ENCODE results near the gene TTC34. TPM values are rescaled to one million over a fixed set of nuclear protein-coding genes. Genes with fewer than 3 reads are reported as not detected.
A peak's percentile ranks its signal among the peaks of the same experiment; 100 is the strongest.
"Not testable (repeated sequence)": the region's sequence is repeated elsewhere in the genome, so short reads cannot be mapped to it uniquely, and the experiment has no call there.

TTC34 gene
- total RNA-seq, 1 donor from 2014 or later: 1.8 TPM

DNA sequence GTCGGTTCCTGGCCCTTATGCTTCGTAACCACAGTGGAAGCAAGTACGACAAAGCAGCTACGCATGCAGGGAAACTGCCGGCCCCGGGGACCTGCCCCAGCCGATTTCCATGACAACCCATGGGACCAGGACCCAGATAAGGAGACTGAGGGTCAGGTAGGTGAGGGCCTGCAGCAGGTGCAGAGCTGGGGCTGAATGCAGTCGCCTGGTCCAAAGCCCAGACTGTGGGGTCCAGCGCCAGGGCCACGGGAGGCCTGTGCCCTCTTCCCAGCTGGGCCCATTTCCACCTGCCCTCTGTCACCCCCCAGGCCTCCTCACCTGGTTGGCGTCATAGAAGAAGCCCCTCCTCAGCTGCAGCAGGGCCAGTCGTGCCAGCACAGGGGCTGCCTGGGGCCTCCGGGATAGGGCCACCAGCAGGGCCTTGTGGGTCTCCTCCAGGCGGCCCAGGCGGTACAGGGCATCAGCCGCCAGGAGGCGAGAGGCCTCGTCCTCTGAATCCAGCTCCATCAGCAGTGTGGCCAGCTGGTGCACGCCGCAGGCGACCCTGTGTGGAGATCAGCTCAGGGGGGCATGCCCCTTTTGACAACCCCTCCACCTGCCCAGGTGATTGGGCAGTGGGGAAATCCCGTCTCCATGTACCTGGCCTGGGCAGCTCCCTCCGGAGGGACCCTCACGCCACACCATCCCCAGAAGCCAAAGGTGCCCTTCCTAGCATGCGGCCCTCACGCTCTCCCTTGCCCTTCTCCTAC, 14.2 kb downstream of the TTC34 start:
- peaks cover 20% of the 10 kb centered on the region for H3K27me3 Mint-ChIP-seq
- H3K4me1 Mint-ChIP-seq: peaks cover 5% of the 10 kb centered on the region
- H3K9me3 Mint-ChIP-seq: peaks cover 6% of the 10 kb centered on the region
- H3K27ac Mint-ChIP-seq: no peak overlapping the region
- H3K4me3 Mint-ChIP-seq: no peak overlapping the region
- H3K36me3 Mint-ChIP-seq (ENCODE audit: low read depth): peaks cover 1% of the 10 kb centered on the region
- intact Hi-C loops (cut with micrococcal nuclease): no loop called here
- no peak for DNase-seq

DNA sequence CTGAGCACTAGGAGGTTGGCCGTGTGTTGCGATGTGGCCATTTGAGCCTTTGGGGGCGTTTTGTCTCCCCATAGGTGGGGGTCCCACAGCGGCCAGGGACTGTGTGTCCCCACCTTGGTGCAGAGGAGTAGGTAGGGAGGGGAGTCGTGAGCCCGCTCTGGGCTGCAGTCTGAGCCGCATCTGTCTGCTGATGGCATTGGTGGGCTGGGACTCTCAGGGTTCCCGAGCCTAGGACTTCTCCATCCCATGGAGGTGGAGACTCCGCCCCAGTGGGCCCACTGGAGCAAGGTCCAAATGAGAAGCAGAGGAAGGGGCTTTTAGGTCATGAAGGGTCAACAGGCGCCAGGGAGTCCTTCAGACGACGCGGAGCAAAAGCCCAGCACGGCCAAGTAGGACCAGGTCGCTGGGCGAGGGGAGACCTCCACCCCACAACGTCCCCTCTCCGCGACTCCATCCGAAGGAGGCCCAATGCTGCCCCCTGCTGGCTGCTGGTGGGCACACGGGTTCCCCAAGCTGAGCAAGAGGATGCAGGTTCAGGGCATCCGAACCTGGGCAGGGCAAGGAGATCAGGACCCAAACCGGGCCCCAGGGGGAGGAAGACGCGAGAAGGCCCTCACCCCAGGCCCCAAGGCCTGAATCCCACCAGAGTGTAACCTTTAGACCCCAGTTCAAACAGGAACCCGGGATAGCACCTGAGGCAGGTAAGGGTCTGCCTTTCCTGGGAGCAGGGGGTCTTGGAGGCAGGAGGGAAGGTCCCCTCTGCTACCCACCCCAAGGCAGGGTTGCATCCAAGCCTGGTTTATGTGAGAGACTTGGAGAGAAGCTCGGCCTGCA, 14.9 kb downstream of the TTC34 start:
- Mint-ChIP-seq H3K4me1 (peaks cover 5% of the 10 kb centered on the region), H3K27ac (no peak overlapping the region), H3K9me3 (peaks cover 6% of the 10 kb centered on the region), H3K36me3 (ENCODE audit: low read depth) (peaks cover 2% of the 10 kb centered on the region), H3K27me3 (peaks cover 23% of the 10 kb centered on the region), H3K4me3 (no peak overlapping the region)
- intact Hi-C loops (cut with micrococcal nuclease): loop anchor here (1.0 kb wide), 1 partner anchor 372 kb away; no protein-coding TSS in a partner anchor
- peak; percentile 92 for DNase-seq

DNA sequence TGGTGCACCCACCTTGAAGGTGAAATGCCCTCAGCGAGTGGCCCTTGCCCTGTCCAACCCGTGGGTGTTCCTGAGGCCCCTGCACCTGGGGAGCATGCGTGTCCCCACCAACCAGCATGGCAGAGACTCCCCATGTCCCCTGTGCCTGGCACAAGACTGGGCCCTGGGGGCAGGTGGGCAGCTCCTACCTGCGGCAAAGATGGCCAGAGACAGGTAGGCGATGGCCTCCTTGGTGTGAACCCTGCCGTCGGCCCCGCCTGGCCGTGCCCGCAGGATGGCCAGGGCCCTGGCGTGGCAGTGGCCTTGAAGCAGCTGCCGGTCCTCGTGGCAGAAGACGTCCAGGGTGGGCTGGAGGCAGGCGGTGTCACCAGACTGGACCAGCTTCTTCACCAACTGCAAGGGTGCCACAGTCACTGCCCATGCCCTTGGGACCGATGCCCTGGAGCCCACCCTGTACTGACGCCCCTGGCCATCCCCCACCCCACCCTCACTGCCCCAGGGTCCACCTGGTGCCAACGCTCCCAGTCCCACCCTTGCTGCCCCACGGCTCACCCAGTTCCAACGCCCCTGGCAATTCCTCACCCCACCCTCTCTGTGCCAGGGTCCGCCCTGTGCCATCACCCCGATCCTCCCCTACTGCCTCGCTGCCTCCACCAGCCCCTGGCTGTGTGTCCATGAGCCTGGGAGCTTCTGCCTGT, 15.7 kb downstream of the TTC34 start:
- peaks cover 6% of the 10 kb centered on the region for H3K9me3 Mint-ChIP-seq
- intact Hi-C loops (cut with micrococcal nuclease): loop anchor here (1.0 kb wide), 1 partner anchor 371 kb away; no protein-coding TSS in a partner anchor
- no peak overlapping the region for H3K27ac Mint-ChIP-seq
- peaks cover 5% of the 10 kb centered on the region for H3K4me1 Mint-ChIP-seq
- DNase-seq: no peak
- H3K36me3 Mint-ChIP-seq (ENCODE audit: low read depth): peaks cover 2% of the 10 kb centered on the region
- H3K27me3 Mint-ChIP-seq: peaks cover 23% of the 10 kb centered on the region
- no peak overlapping the region for H3K4me3 Mint-ChIP-seq

DNA sequence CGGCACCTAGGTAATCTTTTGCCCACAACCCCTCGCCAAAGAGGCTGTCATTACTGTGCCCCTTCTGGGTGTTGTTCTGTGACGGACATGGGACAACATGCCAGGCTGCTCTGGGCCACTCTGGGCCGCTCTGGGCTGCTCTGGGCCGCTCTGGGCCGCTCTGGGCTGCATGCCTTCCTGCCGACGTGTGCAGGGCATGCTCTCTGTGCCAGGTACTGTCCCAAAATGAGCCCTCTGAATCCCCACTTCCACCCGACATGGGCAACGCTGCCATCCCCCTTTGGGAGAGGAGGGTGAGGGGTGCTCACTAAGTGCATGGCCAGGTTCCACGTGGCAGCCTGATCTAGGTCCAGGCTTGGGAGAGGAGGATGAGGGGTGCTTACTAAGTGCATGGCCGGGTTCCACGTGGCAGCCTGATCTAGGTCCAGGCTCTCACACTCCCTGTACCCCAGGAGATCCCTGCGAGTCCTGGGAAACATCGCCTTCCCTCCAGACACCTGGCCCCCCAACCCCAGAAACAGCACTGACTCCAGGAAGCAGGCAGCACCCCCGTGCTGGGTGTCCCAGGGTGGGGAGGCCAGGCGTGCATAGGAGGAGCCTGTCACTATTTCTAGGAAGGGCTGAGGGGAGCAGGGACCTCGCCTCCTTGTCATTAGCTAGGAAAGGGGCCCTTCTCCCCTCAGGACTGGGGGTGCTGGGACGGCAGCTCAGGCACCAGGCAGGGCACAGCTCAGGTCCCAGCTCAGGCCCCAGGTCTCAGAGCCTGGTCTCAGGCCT, 16.5 kb downstream of the TTC34 start:
- DNase-seq: peak; percentile 50
- Mint-ChIP-seq H3K36me3 (ENCODE audit: low read depth) (peaks cover 2% of the 10 kb centered on the region), H3K27ac (no peak overlapping the region), H3K4me3 (no peak overlapping the region), H3K27me3 (peaks cover 20% of the 10 kb centered on the region), H3K4me1 (peaks cover 5% of the 10 kb centered on the region), H3K9me3 (peaks cover 6% of the 10 kb centered on the region)
- intact Hi-C loops (cut with micrococcal nuclease): no loop called here

DNA sequence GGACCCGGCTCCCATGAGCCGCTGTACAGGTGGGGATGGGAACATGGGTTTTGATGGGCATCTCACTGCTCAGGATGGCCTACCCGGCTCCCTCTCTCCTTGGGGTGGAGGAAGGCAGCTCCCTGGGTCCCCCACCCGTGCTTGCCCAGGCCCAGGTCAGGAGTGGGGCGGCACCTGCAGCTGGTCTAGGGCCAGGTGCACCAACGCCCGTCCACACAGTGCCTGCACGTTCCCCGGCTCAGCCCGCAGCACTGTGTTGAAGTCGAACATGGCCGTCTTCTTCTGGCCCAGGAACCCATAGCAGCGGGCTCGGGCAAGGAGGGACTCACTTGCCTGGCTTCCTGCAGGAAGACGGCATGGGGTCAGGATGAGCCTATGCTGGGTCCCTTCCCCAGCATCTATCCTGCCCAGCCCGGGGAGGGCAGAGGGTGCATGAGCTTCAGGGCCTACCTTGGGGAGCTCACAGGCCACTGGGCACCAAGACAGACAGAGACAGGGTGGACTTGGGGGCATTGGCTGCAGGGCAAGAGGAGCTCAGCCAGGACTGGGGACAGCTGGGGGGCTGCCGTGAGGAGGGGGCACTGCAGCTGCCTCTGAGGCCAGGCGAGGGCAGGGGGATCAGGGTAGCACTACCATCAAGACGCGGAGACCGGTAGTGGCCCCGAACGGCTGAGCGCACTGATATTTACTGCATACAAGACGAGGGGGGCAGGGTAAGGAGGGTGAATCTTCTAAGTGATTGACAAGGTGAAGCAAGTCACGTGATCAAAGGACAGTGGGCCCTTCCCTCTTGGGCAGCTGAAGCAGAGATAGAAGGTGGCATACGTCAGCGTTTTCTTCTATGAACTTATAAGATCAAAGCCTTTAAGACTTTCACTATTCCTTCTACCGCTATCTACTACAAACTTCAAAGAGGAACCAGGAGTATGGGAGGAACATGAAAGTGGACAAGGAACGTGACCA, 17.8 kb downstream of the TTC34 start:
- Mint-ChIP-seq H3K4me3 (no peak overlapping the region), H3K27me3 (peaks cover 16% of the 10 kb centered on the region), H3K27ac (no peak overlapping the region), H3K4me1 (peaks cover 2% of the 10 kb centered on the region), H3K36me3 (ENCODE audit: low read depth) (peaks cover 2% of the 10 kb centered on the region), H3K9me3 (peaks cover 6% of the 10 kb centered on the region)
- intact Hi-C loops (cut with micrococcal nuclease): no loop called here
- DNase-seq: peak; percentile 46

DNA sequence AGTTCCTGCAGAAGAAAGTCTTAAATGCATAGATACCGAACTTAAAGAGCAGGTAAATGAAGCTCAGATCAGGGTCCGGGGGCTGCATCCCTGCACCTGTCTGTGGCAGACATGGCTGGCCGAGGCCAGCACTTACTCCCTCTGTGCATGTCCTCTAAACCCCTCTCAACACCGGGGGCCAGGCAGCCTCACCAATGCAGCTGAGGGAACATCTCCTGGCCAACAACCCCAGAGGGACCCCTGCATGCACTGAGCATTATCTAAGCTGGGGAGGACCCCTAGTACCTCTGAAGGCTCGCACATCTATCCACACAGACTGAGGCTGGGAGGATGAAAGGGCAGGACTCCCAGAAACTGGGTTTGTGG, 18.4 kb downstream of the TTC34 start:
- intact Hi-C loops (cut with micrococcal nuclease): no loop called here
- peaks cover 11% of the 10 kb centered on the region for H3K27me3 Mint-ChIP-seq
- DNase-seq: no peak
- peaks cover under 1% of the 10 kb centered on the region for H3K4me1 Mint-ChIP-seq
- H3K27ac Mint-ChIP-seq: no peak overlapping the region
- H3K36me3 Mint-ChIP-seq (ENCODE audit: low read depth): peaks cover 2% of the 10 kb centered on the region
- H3K4me3 Mint-ChIP-seq: no peak overlapping the region
- H3K9me3 Mint-ChIP-seq: peaks cover 6% of the 10 kb centered on the region

DNA sequence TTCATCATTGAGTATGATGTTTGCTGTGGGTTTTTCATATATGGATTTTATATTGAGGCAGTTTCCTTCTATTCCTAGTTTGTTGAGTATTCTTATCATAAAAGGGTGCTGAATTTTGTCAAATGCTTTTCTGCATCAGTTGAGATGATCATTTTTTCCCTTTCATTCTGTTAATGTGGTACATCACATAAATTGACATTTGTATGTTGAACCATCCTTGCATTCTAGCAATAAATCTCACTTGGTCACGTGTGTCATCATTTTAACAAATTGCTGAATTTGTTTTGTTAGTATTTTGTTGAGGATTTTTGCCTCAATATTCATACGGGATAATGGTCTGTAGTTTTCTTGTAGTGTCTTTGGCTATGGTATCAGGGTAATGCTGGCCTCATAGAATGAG, 19.9 kb downstream of the TTC34 start:
- Mint-ChIP-seq H3K4me3 (no peak overlapping the region), H3K27me3 (peaks cover 7% of the 10 kb centered on the region), H3K9me3 (peaks cover 6% of the 10 kb centered on the region), H3K36me3 (ENCODE audit: low read depth) (peaks cover 2% of the 10 kb centered on the region), H3K4me1 (no peaks in the 10 kb centered on the region), H3K27ac (no peak overlapping the region)
- intact Hi-C loops (cut with micrococcal nuclease): no loop called here
- no peak for DNase-seq

DNA sequence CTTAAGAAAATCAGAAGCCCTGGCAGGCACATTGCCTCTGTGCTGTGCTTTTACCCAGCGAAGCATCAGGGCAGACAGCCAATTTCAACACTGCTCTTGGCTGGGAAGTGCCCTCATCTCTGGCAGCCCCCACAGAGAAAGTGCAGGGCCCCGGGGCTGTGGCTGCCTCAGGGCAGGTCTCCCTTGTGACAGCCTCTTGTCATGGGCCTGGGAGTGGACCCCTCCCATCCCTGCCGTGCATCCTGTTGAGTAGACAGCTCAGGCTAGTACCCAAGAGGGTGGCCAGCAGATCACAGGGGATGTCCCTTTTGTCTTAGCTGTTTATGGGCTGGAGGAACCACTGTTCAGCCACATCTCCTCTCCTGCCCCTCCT, 23.3 kb downstream of the TTC34 start:
- peaks cover 2% of the 10 kb centered on the region for H3K36me3 Mint-ChIP-seq (ENCODE audit: low read depth)
- DNase-seq: no peak
- intact Hi-C loops (cut with micrococcal nuclease): no loop called here
- H3K4me3 Mint-ChIP-seq: no peak overlapping the region
- H3K27me3 Mint-ChIP-seq: peaks cover 7% of the 10 kb centered on the region
- no peak overlapping the region for H3K27ac Mint-ChIP-seq
- H3K9me3 Mint-ChIP-seq: peaks cover 6% of the 10 kb centered on the region
- H3K4me1 Mint-ChIP-seq: no peaks in the 10 kb centered on the region

DNA sequence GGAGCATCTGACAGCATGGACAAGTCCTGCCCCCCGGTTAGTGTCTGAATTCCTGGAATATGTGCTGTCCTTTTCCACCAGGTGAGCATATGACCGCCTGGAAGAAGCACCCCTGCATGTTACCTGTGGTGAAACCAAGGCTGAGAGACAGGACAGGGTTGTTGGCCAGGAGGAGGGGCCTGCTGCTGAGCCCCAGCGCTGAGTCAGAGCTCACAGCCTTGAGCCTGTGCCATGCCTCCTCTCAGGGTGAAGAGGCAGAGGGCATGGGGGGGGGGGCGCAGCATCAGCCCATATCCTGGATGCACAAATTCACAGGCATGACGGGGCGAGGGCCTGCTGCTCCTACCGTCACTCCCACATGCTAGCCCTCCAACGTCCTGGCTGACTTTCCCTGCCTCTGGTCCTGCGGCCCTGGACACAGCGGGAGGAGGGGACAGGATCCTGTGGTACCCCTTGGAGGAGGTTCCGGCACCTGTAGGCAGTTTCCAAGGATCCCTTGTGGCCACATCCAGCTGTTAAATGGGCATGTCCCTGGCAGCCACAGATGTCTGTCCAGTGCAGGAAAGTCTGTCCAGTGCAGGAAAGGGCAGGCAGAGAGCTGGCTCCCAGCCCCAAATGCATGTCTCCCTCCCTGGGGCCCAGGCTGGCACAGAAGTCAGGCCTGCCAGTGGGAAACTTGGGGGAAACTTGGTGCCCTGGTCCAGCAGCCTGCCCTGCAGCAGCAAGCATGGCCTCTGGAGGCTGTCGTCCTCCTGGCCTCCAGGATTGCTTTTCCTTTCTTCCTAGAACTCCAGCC, 23.9 kb downstream of the TTC34 start:
- H3K27me3 Mint-ChIP-seq: peaks cover 7% of the 10 kb centered on the region
- intact Hi-C loops (cut with micrococcal nuclease): no loop called here

DNA sequence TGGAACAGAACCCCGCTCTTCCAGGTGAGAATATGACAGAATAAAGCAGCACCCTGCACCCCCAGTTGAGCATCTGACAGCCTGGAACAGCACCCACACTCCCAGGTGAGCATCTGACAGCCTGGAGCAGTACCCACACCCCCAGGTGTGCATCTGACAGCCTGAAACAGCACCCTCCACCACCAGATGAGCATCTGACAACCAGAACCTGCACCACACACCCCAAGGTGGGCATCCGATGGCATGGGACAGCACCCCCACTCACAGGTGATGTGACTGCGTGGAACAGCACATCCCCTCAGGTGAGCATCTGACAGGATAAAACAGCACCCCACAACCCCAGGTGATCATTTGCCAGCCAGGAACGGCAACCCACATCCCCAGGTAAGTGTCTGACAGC, 26.2 kb downstream of the TTC34 start:
- H3K36me3 Mint-ChIP-seq (ENCODE audit: low read depth); H3K9me3 Mint-ChIP-seq; DNase-seq; intact Hi-C loops (cut with micrococcal nuclease); H3K27me3 Mint-ChIP-seq; H3K27ac Mint-ChIP-seq; H3K4me3 Mint-ChIP-seq; H3K4me1 Mint-ChIP-seq: not testable (repeated sequence)

More for the DNA sequence above, 23.9 kb downstream of the TTC34 start:
- H3K4me1 Mint-ChIP-seq: no peaks in the 10 kb centered on the region
- DNase-seq: no peak
- H3K4me3 Mint-ChIP-seq: no peak overlapping the region
- peaks cover 2% of the 10 kb centered on the region for H3K36me3 Mint-ChIP-seq (ENCODE audit: low read depth)
- H3K27ac Mint-ChIP-seq: no peak overlapping the region
- H3K9me3 Mint-ChIP-seq: peaks cover 5% of the 10 kb centered on the region

DNA sequence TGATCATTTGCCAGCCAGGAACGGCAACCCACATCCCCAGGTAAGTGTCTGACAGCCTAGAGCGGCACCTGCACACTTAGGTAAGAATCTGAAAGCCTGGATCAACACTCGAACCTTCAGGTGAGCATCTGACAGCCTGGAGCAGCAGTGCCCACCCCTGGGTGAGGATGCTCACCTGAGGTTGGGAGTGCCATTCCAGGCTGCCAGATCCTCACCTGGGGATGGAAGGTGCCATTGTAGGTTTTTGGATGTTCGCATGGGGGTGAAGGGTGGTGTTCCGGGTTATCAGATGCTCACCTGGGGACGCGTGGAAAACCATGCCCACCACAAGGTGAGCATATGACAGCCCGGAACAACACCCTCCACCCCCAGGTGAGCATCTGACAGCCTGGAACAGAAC, 33.4 kb downstream of the TTC34 start:
- H3K27me3 Mint-ChIP-seq; H3K4me3 Mint-ChIP-seq; H3K9me3 Mint-ChIP-seq; H3K36me3 Mint-ChIP-seq (ENCODE audit: low read depth); H3K4me1 Mint-ChIP-seq; intact Hi-C loops (cut with micrococcal nuclease); DNase-seq; H3K27ac Mint-ChIP-seq: not testable (repeated sequence)

DNA sequence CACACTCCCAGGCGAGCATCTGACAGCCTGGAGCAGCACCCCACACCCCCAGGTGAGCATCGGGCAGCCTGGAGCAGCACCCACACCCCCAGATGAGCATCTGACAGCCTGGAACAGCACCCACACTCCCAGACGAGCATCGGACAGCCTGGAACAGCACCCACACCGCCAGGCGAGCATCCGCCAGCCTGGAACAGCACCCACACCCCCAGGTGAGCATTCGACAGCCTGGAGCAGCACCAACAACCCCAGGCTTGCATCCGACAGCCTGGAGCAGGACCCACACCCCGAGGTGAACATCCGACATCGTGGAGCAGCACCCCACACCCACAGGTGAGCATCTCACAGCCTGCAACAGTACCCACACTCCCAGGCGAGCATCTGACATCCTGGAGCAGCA, 42.1 kb downstream of the TTC34 start:
- intact Hi-C loops (cut with micrococcal nuclease): not testable (repeated sequence)

More for the DNA sequence above, 42.1 kb downstream of the TTC34 start:
- H3K36me3 Mint-ChIP-seq (ENCODE audit: low read depth); H3K27ac Mint-ChIP-seq; H3K4me3 Mint-ChIP-seq; H3K4me1 Mint-ChIP-seq; H3K27me3 Mint-ChIP-seq; H3K9me3 Mint-ChIP-seq; DNase-seq: not testable (repeated sequence)

Measured in activated CD4-positive, alpha-beta T cell treated with anti-CD3 and anti-CD28 coated beads, Interleukin-2, amount 10 ng/mL, durations not matched to agents 24 days and 14 days (primary cell).